Caco-2 (cell line): Measurements from ENCODE around the gene GRAMD1A. TPM values are rescaled to one million over a fixed set of nuclear protein-coding genes. Genes with fewer than 3 reads are reported as not detected.

Source experiments
- BruUV-seq: library from RNA; stranded (reverse); fragments of 400-500 nt; replicated peaks from 2 replicates; lab custom pipeline; 2021; lab: Mats Ljungman, UMichigan
- CTCF ChIA-PET: fragments of 300-600 bp; sonication (Branson Sonifier 250); formaldehyde crosslinking; loops from one replicate; lab custom pipeline; 2022; ENCODE audit warnings: antibody characterized with exemption; lab: Charles Lee
- POLR2A ChIA-PET: fragments of 300-600 bp; sonication (Branson Sonifier 250); formaldehyde crosslinking; loops from one replicate; lab custom pipeline; 2022; ENCODE audit warnings: antibody characterized with exemption; lab: Charles Lee
- DNase-seq, 2 experiments: peaks; one replicate each; pipeline versions ENCODE4 v3.0.0 to v3.0.0-alpha.2; 2020 to 2022
- H3K27me3 ChIP-seq: replicated peaks from 2 replicates; pipeline ENCODE4 v1.6.0; 2011; ENCODE audit warnings: low read length; ENCODE audit not compliant: control insufficient read depth, insufficient read depth
- H3K36me3 ChIP-seq: 2 replicates; pipeline ENCODE4 v1.5.1; 2011; ENCODE audit warnings: low read length; ENCODE audit not compliant: control insufficient read depth, insufficient read depth
- H3K4me1 ChIP-seq: fragments of 250-450 bp; sonication (Bioruptor Pico); 2 replicates; pipeline ENCODE4 v1.5.1; 2020; ENCODE audit warnings: mild to moderate bottlenecking
- H3K4me3 ChIP-seq: 2 replicates; pipeline ENCODE4 v1.5.1; 2011; ENCODE audit warnings: low read depth, mild to moderate bottlenecking, control low read depth, low read length
- H3K9me3 ChIP-seq: fragments of 250-450 bp; sonication (Bioruptor Pico); 2 replicates; pipeline ENCODE4 v1.5.1; 2020; ENCODE audit warnings: mild to moderate bottlenecking, moderate library complexity
- H3K27ac Mint-ChIP-seq: one replicate; pipeline ENCODE4 v1.8.0; 2022; ENCODE audit warnings: mixed read lengths; ENCODE audit not compliant: unreplicated experiment
- H3K27me3 Mint-ChIP-seq: one replicate; pipeline ENCODE4 v1.8.0; 2022; ENCODE audit warnings: mixed read lengths; ENCODE audit not compliant: insufficient read depth, unreplicated experiment
- H3K36me3 Mint-ChIP-seq: one replicate; pipeline ENCODE4 v1.8.0; 2022; ENCODE audit warnings: mild to moderate bottlenecking, mixed read lengths; ENCODE audit not compliant: insufficient read depth, unreplicated experiment
- H3K4me1 Mint-ChIP-seq: one replicate; pipeline ENCODE4 v1.8.0; 2022; ENCODE audit warnings: low read depth, mixed read lengths; ENCODE audit not compliant: unreplicated experiment
- H3K4me3 Mint-ChIP-seq: one replicate; pipeline ENCODE4 v1.8.0; 2022; ENCODE audit warnings: mild to moderate bottlenecking, moderate library complexity, mixed read lengths; ENCODE audit not compliant: unreplicated experiment
- H3K9me3 Mint-ChIP-seq: one replicate; pipeline ENCODE4 v1.8.0; 2022; ENCODE audit warnings: mixed read lengths; ENCODE audit not compliant: unreplicated experiment
- intact Hi-C: fragments of 100-400 bp; cut with micrococcal nuclease; formaldehyde crosslinking; loops from one replicate; pipeline ENCODE4 v1.10.0; 2022; ENCODE audit not compliant: unreplicated experiment
- total RNA-seq: library from RNA; stranded (reverse); gene quantifications from 2 replicates; pipeline ENCODE4 v1.2.3, GENCODE V29; 2022
- TF ChIP-seq, protein P1 (sequence below), 2 experiments: fragments of 200-600 bp in 1 of 2; IDR thresholded peaks; 1 replicate in 1 of 2; 2 replicates in 1 of 2; pipeline versions ENCODE4 v1.5.1 to v1.8.0; 2011 to 2022; ENCODE audit warnings: antibody characterized with exemption in 1 of 2, control low read depth in 1 of 2, inconsistent platforms in 1 of 2, low read depth in 1 of 2, low read length in 1 of 2, mild to moderate bottlenecking in 1 of 2, moderate library complexity in 1 of 2; ENCODE audit not compliant: insufficient read depth in 1 of 2, severe bottlenecking in 1 of 2, unreplicated experiment in 1 of 2

The GRAMD1A gene
- total RNA-seq, 1 experiment from 2014 or later = 110 TPM

DNA sequence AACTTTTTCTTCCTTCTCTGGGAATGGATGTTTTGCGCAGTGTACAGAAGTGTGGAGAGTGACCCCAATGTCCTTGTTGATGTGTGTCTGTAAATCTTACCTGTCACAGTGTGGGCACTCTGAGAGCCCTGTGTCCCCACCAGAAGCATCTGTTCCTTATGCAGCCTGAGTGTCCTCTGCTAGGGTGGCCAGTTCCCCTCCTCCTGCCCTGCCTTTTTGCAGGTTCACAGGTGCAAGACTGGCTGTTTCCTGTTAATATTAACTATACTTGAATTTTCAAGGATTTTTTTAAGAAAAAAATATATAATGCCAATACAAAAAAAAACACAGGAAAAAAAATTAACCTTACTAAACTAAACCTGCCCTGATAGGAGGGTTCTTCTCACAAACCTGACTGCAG, 12.0 kb upstream of the GRAMD1A start:
- no peaks in the 10 kb centered on the region for H3K4me1 Mint-ChIP-seq
- Histone ChIP-seq H3K36me3 (no peaks in the 10 kb centered on the region), H3K9me3 (peaks cover 6% of the 10 kb centered on the region; the same call in 1 of the 2 replicates), H3K4me1 (no peaks in the 10 kb centered on the region), H3K4me3 (no peak overlapping the region), H3K27me3 (no peaks in the 10 kb centered on the region)
- TF ChIP-seq, protein P1, sequence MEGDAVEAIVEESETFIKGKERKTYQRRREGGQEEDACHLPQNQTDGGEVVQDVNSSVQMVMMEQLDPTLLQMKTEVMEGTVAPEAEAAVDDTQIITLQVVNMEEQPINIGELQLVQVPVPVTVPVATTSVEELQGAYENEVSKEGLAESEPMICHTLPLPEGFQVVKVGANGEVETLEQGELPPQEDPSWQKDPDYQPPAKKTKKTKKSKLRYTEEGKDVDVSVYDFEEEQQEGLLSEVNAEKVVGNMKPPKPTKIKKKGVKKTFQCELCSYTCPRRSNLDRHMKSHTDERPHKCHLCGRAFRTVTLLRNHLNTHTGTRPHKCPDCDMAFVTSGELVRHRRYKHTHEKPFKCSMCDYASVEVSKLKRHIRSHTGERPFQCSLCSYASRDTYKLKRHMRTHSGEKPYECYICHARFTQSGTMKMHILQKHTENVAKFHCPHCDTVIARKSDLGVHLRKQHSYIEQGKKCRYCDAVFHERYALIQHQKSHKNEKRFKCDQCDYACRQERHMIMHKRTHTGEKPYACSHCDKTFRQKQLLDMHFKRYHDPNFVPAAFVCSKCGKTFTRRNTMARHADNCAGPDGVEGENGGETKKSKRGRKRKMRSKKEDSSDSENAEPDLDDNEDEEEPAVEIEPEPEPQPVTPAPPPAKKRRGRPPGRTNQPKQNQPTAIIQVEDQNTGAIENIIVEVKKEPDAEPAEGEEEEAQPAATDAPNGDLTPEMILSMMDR (IDR thresholded peaks at IDR 0.05; ENCODE audit: insufficient read depth in 1 of 2, low read depth in 1 of 2, low read length in 1 of 2, severe bottlenecking in 1 of 2, unreplicated experiment in 1 of 2) = no peak
- no peak overlapping the region for H3K4me3 Mint-ChIP-seq
- H3K9me3 Mint-ChIP-seq = peaks cover 19% of the 10 kb centered on the region
- intact Hi-C loops = no loop called here
- no peaks in the 10 kb centered on the region for H3K27me3 Mint-ChIP-seq
- CTCF ChIA-PET = no interaction called here
- no TSS peak for BruUV-seq
- H3K27ac Mint-ChIP-seq = no peak overlapping the region
- DNase-seq = no peak
- POLR2A ChIA-PET = no interaction called here
- H3K36me3 Mint-ChIP-seq = no peaks in the 10 kb centered on the region

DNA sequence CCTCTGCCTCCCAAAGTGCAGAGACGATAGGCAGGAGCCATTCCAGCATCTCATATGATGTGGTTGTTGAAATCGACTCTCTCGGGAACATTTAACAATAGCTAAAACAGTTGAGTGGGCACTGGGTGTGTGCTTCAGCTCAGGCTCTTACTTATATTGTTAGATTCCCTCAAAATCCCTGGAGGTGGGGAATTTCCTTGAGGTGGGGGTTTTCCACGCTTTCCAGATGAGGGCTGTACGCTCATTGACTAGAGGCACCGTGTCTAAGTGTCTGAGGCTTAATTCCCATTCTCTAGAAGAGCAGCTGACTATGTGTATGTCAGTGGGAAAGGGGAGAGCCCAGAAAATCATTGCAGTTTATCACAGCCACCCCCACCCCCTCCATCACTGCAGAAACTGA, 10.8 kb upstream of the GRAMD1A start:
- ChIA-PET CTCF (no interaction called here), POLR2A (no interaction called here)
- H3K9me3 ChIP-seq = peaks cover 3% of the 10 kb centered on the region; the same call in 1 of the 2 replicates
- Mint-ChIP-seq H3K4me1 (peaks cover 7% of the 10 kb centered on the region), H3K27me3 (no peaks in the 10 kb centered on the region), H3K4me3 (no peak overlapping the region), H3K36me3 (no peaks in the 10 kb centered on the region), H3K27ac (no peak overlapping the region), H3K9me3 (peaks cover 13% of the 10 kb centered on the region)
- DNase-seq = no peak
- intact Hi-C loops = no loop called here
- no peak overlapping the region for H3K4me3 ChIP-seq
- TF ChIP-seq, protein P1 (IDR thresholded peaks at IDR 0.05; ENCODE audit: insufficient read depth in 1 of 2, low read depth in 1 of 2, low read length in 1 of 2, severe bottlenecking in 1 of 2, unreplicated experiment in 1 of 2) = no peak
- no TSS peak for BruUV-seq
- no peaks in the 10 kb centered on the region for H3K36me3 ChIP-seq
- H3K4me1 ChIP-seq = peaks cover 3% of the 10 kb centered on the region
- H3K27me3 ChIP-seq = no peaks in the 10 kb centered on the region

DNA sequence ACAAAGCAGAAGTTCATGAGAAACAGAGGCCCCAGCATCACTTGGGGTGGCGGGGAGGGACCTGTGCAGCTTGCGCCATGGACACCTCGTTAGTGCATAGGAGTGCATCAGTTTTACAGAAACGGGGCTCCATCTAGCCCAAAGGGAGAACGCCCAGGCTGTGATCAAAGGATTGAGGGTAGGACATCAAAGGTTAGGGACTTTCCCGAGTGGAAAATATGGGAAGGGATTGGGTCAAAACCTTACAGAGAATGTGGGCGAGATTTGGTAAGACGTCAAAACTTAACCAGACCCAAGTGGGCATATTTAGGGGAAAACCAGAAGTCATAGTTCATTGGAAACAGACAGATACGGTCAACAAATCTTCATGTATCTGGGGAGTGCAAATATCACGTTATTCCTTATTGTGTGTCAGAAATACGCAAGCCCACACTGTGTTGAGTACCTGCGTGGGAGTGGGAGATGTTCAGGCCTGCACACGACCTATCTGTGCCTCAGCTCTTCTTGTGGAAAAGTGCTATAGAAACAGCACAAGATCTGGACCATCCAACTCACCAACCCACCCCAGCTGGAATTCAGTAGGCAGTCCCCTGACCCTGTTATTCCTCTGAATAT, 9.4 kb upstream of the GRAMD1A start:
- ChIA-PET CTCF (interaction anchor here (0.6 kb wide), 1 partner anchor 54 kb away, joined by 3 read pairs; no protein-coding TSS in a partner anchor), POLR2A (no interaction called here)
- Mint-ChIP-seq H3K4me3 (no peak overlapping the region), H3K27ac (no peak overlapping the region), H3K27me3 (no peaks in the 10 kb centered on the region), H3K36me3 (no peaks in the 10 kb centered on the region), H3K9me3 (no peaks in the 10 kb centered on the region), H3K4me1 (peaks cover 10% of the 10 kb centered on the region)
- Histone ChIP-seq H3K36me3 (no peaks in the 10 kb centered on the region), H3K4me1 (peaks cover 16% of the 10 kb centered on the region), H3K27me3 (no peaks in the 10 kb centered on the region), H3K9me3 (no peaks in the 10 kb centered on the region), H3K4me3 (no peak overlapping the region)
- TF ChIP-seq, protein P1 (IDR thresholded peaks at IDR 0.05; ENCODE audit: insufficient read depth in 1 of 2, low read depth in 1 of 2, low read length in 1 of 2, severe bottlenecking in 1 of 2, unreplicated experiment in 1 of 2) = no peak
- intact Hi-C loops = no loop called here
- DNase-seq = no peak
- BruUV-seq = no TSS peak
